GM06990 (cell line): Measurements from ENCODE around the gene KRT9.

Experiments
- DNase-seq: peaks from one replicate; pipeline ENCODE4 v3.0.0-alpha.2; 2011; ENCODE audit not compliant: insufficient read length; ENCODE audit errors: extremely low read depth
- H3K27me3 ChIP-seq: replicated peaks from 2 replicates; pipeline ENCODE4 v1.6.0; 2011; ENCODE audit warnings: low read length; ENCODE audit not compliant: control insufficient read depth, insufficient read depth
- H3K36me3 ChIP-seq: 2 replicates; pipeline ENCODE4 v1.5.1; 2011; ENCODE audit warnings: low read length; ENCODE audit not compliant: control insufficient read depth, insufficient read depth
- H3K4me3 ChIP-seq: replicated peaks from 2 replicates; pipeline ENCODE4 v1.5.1; 2011; ENCODE audit warnings: low read depth, mild to moderate bottlenecking, control low read depth, low read length
- TF ChIP-seq, protein P1 (sequence below): IDR thresholded peaks from 2 replicates; pipeline ENCODE4 v1.5.1; 2011; ENCODE audit warnings: low read length, control low read depth, mild to moderate bottlenecking, inconsistent platforms; ENCODE audit not compliant: insufficient read depth, poor library complexity, severe bottlenecking

Gene KRT9

DNA sequence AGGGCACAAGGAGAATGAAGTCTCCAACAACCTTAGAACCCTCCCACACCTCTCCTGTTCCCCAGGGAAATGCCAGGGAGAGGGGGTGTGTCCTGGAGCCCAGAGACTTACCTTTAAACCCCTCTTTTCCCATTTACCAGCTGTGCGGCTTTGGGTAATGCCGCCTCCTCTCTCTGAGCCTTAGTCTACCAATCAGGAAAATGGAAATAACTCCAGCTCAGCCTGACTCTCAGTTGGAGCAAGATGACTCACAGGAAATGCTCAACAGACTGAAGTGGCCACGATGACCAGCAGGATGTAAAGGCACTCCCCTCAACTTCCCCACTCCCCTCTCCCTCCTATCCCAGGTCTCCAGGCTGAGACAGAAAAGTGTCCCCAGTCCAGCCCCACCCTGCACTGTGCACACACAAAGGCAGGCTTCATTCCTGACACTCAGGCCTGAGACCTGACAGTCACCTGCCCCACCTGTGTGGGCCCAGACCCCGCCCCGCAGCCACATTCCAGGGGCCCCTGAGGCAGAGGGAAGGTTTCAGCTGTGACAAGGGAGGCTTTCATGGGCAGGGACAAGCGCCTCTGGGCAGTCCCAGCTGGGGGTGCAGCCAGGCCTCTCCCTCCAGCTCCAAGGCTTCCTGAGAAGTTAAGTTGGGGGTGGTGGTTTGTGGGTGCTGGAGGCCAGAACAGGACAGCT lies 50.1 kb downstream of the KRT9 start:
- TF ChIP-seq, protein P1, sequence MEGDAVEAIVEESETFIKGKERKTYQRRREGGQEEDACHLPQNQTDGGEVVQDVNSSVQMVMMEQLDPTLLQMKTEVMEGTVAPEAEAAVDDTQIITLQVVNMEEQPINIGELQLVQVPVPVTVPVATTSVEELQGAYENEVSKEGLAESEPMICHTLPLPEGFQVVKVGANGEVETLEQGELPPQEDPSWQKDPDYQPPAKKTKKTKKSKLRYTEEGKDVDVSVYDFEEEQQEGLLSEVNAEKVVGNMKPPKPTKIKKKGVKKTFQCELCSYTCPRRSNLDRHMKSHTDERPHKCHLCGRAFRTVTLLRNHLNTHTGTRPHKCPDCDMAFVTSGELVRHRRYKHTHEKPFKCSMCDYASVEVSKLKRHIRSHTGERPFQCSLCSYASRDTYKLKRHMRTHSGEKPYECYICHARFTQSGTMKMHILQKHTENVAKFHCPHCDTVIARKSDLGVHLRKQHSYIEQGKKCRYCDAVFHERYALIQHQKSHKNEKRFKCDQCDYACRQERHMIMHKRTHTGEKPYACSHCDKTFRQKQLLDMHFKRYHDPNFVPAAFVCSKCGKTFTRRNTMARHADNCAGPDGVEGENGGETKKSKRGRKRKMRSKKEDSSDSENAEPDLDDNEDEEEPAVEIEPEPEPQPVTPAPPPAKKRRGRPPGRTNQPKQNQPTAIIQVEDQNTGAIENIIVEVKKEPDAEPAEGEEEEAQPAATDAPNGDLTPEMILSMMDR: no peak
- no peak for DNase-seq
- no peaks in the 10 kb centered on the region for H3K36me3 ChIP-seq

DNA sequence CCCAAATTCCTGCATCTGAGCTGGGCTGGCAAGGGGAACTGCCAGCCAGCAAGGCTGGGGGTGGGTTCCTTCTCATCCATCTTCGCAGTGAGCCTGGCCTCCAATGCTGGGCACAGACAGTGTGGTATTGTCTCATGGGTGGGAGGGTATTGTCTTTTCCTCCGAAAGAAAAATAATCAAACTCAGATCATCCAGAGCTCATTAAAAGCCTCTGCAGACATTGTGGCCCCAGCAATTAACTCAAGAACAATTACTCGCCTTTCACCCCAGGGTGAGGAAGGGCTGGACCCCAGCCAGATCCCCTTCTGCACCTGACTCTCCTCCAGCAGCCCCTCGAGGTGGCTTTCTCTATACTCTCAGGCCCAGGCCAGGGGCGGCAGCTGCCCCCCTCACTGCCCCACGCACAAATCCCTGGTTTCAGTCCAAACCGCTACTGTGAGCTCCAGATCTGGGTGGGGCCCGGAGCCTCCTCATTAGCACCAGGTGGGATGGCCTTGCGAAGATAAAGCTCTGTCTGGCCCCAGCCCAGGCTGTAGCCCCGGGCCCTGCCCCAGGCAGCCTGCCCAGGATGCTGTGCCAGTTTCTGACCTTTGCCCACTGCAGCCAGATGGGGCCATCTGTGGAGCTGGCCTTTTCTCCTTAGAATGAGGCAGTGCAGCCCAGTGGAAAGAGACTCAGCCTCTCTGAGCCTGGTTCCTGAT lies 50.9 kb downstream of the KRT9 start:
- Histone ChIP-seq H3K27me3 (no peaks in the 10 kb centered on the region; the same call in none of the 2 replicates), H3K4me3 (no peak overlapping the region), H3K36me3 (no peaks in the 10 kb centered on the region)
- TF ChIP-seq, protein P1: no peak
- DNase-seq: no peak

More for the DNA sequence above, 50.1 kb downstream of the KRT9 start:
- Histone ChIP-seq H3K4me3 (no peak overlapping the region), H3K27me3 (no peaks in the 10 kb centered on the region; the same call in none of the 2 replicates)

DNA sequence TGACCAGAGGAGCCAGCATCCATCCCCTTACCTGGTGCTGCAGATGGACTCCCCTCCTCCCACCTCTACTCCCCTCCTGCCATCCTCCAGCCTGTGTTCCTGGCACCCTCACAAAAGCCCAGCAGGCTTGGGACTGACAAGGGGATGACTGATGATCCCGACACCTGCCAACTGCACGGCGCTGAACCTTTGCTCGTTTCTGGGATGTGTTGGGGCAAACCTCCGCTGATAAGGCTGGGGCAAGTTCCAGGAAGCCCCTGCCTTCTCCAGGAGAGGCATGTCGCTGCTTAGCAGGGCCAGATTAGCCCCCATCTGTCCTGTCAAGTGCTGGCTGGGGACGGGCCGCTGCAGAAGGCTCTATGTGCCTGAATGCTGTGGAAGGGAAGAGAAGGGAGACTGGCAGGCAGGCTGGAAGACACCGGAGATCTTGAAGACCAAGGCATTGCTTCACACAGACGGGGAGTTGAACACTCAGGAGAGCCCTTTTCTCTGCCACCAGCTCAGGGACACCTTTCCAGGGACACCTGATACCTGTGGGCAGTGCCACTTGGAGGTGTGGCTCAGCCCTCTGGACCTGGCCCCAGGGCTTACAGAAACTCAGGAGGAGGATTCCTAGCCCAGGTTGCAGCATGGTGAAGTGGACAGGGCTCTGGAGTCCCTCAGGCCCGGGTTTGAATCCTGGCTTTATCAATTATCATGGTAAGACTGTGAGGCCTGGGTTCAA lies 52.2 kb downstream of the KRT9 start:
- Histone ChIP-seq H3K27me3 (no peaks in the 10 kb centered on the region; the same call in 1 of the 2 replicates), H3K36me3 (no peaks in the 10 kb centered on the region), H3K4me3 (no peak overlapping the region)
- no peak for DNase-seq
- TF ChIP-seq, protein P1: no peak

DNA sequence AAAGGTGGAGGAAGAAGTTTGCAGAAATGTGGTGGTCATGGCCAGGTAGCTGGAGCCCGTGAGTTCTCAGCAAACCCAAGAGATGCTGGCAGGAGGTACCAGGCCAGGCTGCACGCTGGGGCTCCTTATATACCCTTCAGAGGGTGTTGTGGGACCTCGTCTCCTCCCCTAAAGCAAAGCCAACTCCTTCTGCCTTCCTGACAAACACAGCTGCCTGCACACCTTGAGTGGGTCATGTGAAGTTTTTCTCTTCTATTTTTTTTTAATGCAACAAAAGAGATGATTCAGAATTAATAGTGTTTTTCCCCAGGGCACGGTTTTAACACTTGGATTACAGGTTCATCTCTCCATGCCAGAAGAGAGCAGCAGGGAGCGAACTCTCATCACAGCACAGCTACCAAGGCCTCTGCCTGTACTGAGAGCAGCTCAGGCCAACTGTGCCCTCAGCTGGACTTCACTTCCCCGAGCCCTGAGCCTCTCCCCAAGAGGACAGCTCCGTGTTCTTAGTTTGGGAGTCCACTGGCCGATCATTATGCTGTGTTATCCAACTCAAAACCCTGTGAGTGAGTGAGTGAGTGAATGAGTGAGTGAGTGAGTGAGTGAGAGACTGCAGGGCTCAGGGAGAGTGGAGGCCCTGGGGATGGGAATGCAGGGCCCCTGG lies 52.9 kb downstream of the KRT9 start, which contains the start of gene KRT15:
Gene KRT15, minus strand, starts transcription at position 102 of the 661 bp plus-strand sequence. Its CDS starts 63 bp downstream, at position 39.
- no peak for DNase-seq
- Histone ChIP-seq H3K4me3 (no peak within 1 kb of the TSS), H3K27me3 (no peaks in the 10 kb centered on the region; the same call in 1 of the 2 replicates), H3K36me3 (no peaks in the 10 kb centered on the region)
- TF ChIP-seq, protein P1: no peak

DNA sequence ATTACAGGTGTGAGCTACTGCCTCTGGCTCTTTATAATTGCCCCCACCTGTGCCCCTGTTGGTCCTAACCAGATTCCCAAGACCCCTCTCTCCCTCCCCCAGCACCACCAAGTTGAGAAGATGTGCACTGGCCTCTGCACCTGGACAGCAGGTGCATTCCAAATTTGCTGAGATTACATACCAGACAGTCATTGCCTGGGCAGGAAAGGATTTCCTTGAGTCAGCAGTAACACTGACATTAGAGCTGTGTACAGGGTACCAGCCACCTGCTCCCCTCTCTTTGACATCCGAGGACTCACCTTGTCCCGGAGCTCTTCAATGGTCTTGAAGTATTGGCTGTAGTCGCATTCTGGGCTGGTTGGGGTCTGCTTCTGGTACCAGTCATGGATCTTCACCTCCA lies 53.8 kb downstream of the KRT9 start:
- Histone ChIP-seq H3K27me3 (no peaks in the 10 kb centered on the region; the same call in 1 of the 2 replicates), H3K36me3 (no peaks in the 10 kb centered on the region), H3K4me3 (no peak overlapping the region)
- TF ChIP-seq, protein P1: no peak
- DNase-seq: no peak
